Measurements from ENCODE around the gene HELZ2.

Gene HELZ2

GRCh38 chr20:63539441-63540370 lies 34.3 kb downstream of the HELZ2 start:
- DNase-seq (ENCODE audit: low read depth in 1 of 2, low spot score in 1 of 2): no peak

- DNase-seq (ENCODE audit: low read depth in 1 of 2, low spot score in 1 of 2): no peak
These were observed 35.0 kb downstream of the HELZ2 start for GRCh38 chr20:63539092-63539430.

- DNase-seq (ENCODE audit: low read depth in 1 of 2, low spot score in 1 of 2): no peak
These were observed 35.6 kb downstream of the HELZ2 start for GRCh38 chr20:63538204-63539091.

GRCh38 chr20:63537525-63538203 lies 36.4 kb downstream of the HELZ2 start:
- peak; percentile 80 to 89 for DNase-seq (ENCODE audit: low read depth in 1 of 2, low spot score in 1 of 2)

- no peak for DNase-seq (ENCODE audit: low read depth in 1 of 2, low spot score in 1 of 2)
These were observed 37.0 kb downstream of the HELZ2 start, which contains the start of gene PTK6 for GRCh38 chr20:63536997-63537524. Gene PTK6 (minus strand): TSS chr20:63537376. CDS start chr20:63537314, 62 bp downstream.

- DNase-seq (ENCODE audit: low read depth in 1 of 2, low spot score in 1 of 2): no peak
These were observed 37.6 kb downstream of the HELZ2 start for GRCh38 chr20:63536241-63536977.

GRCh38 chr20:63534831-63535651 lies 39.0 kb downstream of the HELZ2 start:
- DNase-seq (ENCODE audit: low read depth in 1 of 2, low spot score in 1 of 2): no peak

- DNase-seq (ENCODE audit: low read depth in 1 of 2, low spot score in 1 of 2): no peak
These were observed 39.6 kb downstream of the HELZ2 start for GRCh38 chr20:63534427-63534830.

GRCh38 chr20:63533871-63534393 lies 40.1 kb downstream of the HELZ2 start:
- DNase-seq (ENCODE audit: low read depth in 1 of 2, low spot score in 1 of 2): no peak

- DNase-seq (ENCODE audit: low read depth in 1 of 2, low spot score in 1 of 2): no peak
These were observed 40.7 kb downstream of the HELZ2 start for GRCh38 chr20:63533388-63533787.

GRCh38 chr20:63532449-63532971 lies 41.5 kb downstream of the HELZ2 start:
- no peak for DNase-seq (ENCODE audit: low read depth in 1 of 2, low spot score in 1 of 2)

GRCh38 chr20:63531686-63532448 lies 42.2 kb downstream of the HELZ2 start:
- no peak for DNase-seq (ENCODE audit: low read depth in 1 of 2, low spot score in 1 of 2)

- no peak for DNase-seq (ENCODE audit: low read depth in 1 of 2, low spot score in 1 of 2)
These were observed 43.3 kb downstream of the HELZ2 start for GRCh38 chr20:63530788-63531160.

GRCh38 chr20:63529861-63530787 lies 43.9 kb downstream of the HELZ2 start:
- no peak for DNase-seq (ENCODE audit: low read depth in 1 of 2, low spot score in 1 of 2)

- DNase-seq (ENCODE audit: low read depth in 1 of 2, low spot score in 1 of 2): no peak
These were observed 44.7 kb downstream of the HELZ2 start for GRCh38 chr20:63529180-63529860.

- DNase-seq (ENCODE audit: low read depth in 1 of 2, low spot score in 1 of 2): no peak
These were observed 46.9 kb downstream of the HELZ2 start for GRCh38 chr20:63527184-63527583.

- DNase-seq (ENCODE audit: low read depth in 1 of 2, low spot score in 1 of 2): no peak
These were observed 48.1 kb downstream of the HELZ2 start for GRCh38 chr20:63525971-63526370.

Data from activated T-helper 1 cell treated with anti-CD3 and anti-CD28 coated beads, Interleukin-2, amount 50 U/mL, for 16 hours (primary cell).